ENCODE measurements around the gene CAMLG.

CAMLG gene

GRCh38 chr5:134784241-134784920 is 46.0 kb downstream of the CAMLG start:
- DNase-seq: no peak

- no peak for DNase-seq
These were observed 46.7 kb downstream of the CAMLG start for GRCh38 chr5:134784946-134785620.

GRCh38 chr5:134787692-134788091 is 49.3 kb downstream of the CAMLG start:
- DNase-seq: no peak

- DNase-seq: no peak
These were observed 53.2 kb downstream of the CAMLG start for GRCh38 chr5:134791580-134791979.

- DNase-seq: no peak
These were observed 53.9 kb downstream of the CAMLG start for GRCh38 chr5:134792286-134792685.

- no peak for DNase-seq
These were observed 54.8 kb downstream of the CAMLG start for GRCh38 chr5:134793111-134793510.

- no peak for DNase-seq
These were observed 55.7 kb downstream of the CAMLG start for GRCh38 chr5:134794082-134794481.

GRCh38 chr5:134794819-134795218 is 56.5 kb downstream of the CAMLG start:
- no peak for DNase-seq

GRCh38 chr5:134798468-134798867 is 60.1 kb downstream of the CAMLG start:
- DNase-seq: no peak
